ENCODE data around the gene SLC37A1. TPM values are rescaled to one million over a fixed set of nuclear protein-coding genes. Genes with fewer than 3 reads are reported as not detected.
A peak's percentile ranks its signal among the peaks of the same experiment; 100 is the strongest.

Gene SLC37A1
- total RNA-seq, 2 donors from 2014 or later = 98.5 to 118 TPM

DNA sequence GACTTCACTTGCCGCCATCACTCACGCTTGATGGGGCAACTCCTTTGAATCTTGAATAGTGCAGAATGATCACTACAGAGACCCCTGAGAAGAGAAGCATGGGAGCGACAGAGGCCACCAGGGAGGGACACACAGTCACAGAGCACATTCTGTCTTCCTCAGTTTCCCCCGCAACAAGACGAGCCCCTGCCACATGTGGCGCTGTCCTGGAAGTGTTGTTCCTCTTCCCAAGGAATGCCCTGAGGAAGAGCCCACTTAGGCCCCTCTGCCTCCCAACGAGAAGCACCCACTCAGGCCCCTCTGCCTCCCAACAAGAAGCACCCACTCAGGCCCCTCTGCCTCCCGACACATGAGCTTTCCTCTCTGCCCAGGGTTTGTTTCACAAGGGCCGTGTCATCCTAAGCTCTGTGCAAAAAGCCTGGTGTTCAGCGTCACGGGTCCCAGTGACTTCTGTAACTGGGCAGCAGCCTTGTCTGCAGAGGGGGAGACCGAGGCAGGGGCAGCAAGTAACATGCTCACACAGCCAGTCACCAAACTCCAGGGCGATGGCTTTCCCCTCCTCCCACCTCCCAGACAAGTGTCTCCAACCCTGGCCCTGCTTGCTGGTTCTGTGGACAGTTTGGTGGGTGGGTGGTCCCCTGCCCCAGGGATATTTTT, 19.8 kb downstream of the SLC37A1 start:
- Histone ChIP-seq H3K27me3 (no peaks in the 10 kb centered on the region), H3K27ac (no peak overlapping the region), H3K4me3 (no peak overlapping the region), H3K36me3 (peaks cover 4% of the 10 kb centered on the region), H3K4me1 (peaks cover 9% of the 10 kb centered on the region), H3K9ac (ENCODE audit: low read depth in 2 of 2, low read length in 2 of 2) (no peak overlapping the region), H3K9me3 (no peaks in the 10 kb centered on the region)
- intact Hi-C loops (cut with DNase I) = loop anchor here (5.0 kb wide), 1 partner anchor 66 kb away; no protein-coding TSS in a partner anchor
- TF ChIP-seq, protein P1, sequence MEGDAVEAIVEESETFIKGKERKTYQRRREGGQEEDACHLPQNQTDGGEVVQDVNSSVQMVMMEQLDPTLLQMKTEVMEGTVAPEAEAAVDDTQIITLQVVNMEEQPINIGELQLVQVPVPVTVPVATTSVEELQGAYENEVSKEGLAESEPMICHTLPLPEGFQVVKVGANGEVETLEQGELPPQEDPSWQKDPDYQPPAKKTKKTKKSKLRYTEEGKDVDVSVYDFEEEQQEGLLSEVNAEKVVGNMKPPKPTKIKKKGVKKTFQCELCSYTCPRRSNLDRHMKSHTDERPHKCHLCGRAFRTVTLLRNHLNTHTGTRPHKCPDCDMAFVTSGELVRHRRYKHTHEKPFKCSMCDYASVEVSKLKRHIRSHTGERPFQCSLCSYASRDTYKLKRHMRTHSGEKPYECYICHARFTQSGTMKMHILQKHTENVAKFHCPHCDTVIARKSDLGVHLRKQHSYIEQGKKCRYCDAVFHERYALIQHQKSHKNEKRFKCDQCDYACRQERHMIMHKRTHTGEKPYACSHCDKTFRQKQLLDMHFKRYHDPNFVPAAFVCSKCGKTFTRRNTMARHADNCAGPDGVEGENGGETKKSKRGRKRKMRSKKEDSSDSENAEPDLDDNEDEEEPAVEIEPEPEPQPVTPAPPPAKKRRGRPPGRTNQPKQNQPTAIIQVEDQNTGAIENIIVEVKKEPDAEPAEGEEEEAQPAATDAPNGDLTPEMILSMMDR (IDR thresholded peaks at IDR 0.05) = no peak
- no peak for DNase-seq

DNA sequence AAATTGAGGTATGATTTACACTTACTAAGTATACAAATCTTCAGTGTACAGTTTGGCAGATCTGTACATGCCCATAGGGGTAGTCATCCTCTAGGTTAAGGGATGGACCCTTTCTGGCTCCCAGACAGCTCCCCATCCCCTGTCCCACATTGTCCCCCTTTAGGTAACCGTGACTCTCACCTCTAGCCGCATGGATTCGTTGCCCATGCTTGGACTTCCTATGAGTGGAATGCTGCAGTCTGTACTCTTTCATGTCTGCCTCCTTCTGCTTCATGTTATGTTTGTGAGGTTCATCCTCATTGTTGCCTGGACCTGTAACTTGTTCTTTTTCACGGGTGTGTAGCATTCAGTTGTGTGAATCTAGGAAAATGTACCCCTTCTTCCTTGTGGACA, 20.3 kb downstream of the SLC37A1 start:
- TF ChIP-seq, protein P1 (IDR thresholded peaks at IDR 0.05) = no peak
- Histone ChIP-seq H3K36me3 (peaks cover 4% of the 10 kb centered on the region), H3K27ac (no peak overlapping the region), H3K9me3 (no peaks in the 10 kb centered on the region), H3K4me1 (peaks cover 9% of the 10 kb centered on the region), H3K27me3 (no peaks in the 10 kb centered on the region), H3K4me3 (no peak overlapping the region), H3K9ac (ENCODE audit: low read depth in 2 of 2, low read length in 2 of 2) (no peak overlapping the region)
- intact Hi-C loops (cut with DNase I) = loop anchor here (5.0 kb wide), 1 partner anchor 67 kb away; no protein-coding TSS in a partner anchor
- no peak for DNase-seq

DNA sequence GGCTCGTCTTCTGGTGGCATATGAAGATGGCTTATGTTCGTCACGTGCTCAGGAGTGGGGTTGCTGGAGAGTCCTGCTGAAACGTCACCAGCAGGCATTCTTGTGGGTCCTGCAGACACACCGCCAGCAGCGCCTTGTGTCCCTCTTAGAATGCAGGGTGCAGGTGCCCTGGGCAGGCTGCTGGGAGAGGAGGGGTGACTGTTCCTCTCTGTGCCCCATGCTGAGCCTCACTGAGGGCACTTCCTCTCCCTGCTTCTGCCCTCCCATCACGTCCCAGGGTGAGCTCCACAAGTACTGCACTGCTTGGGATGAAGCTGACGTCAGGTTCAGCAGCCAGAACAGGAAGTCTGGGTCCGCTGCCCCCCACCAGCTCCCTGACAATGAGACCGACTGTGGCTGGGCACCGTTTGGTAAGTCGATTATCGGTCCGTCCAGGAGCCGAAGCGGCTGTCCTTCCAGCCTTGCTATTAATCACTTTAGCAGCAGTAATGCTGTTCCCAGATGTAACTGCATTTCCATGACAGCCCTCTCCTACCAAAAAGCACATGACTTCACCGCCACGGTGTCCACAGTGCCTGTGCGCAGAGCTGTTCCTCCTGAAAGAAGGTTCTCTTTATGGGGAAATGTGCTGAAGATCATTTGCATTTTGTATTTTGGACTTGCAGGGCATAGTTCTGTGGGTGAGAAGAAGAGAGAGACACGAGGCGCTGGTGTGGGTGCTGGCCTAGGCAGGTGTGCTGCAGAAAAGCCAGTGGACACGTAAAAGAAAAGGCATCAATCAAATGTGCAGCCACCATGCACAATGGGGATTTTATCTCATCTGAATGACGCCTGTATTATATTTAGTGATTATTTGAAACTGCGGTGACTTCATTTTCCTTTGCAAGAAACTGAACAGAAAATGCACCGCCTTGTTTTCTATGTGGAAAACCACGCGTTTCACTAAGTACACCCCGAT, 21.0 kb downstream of the SLC37A1 start:
- Histone ChIP-seq H3K36me3 (peaks cover 4% of the 10 kb centered on the region), H3K27ac (peak overlapping the region; percentile 35), H3K9me3 (no peaks in the 10 kb centered on the region), H3K4me3 (no peak overlapping the region), H3K4me1 (peaks cover 9% of the 10 kb centered on the region), H3K9ac (ENCODE audit: low read depth in 2 of 2, low read length in 2 of 2) (peak overlapping the region in 1 of 2 donors; percentile 38), H3K27me3 (no peaks in the 10 kb centered on the region)
- intact Hi-C loops (cut with DNase I) = loop anchor here (5.0 kb wide), 1 partner anchor 67 kb away; no protein-coding TSS in a partner anchor
- DNase-seq = no peak
- TF ChIP-seq, protein P1 (IDR thresholded peaks at IDR 0.05) = no peak

DNA sequence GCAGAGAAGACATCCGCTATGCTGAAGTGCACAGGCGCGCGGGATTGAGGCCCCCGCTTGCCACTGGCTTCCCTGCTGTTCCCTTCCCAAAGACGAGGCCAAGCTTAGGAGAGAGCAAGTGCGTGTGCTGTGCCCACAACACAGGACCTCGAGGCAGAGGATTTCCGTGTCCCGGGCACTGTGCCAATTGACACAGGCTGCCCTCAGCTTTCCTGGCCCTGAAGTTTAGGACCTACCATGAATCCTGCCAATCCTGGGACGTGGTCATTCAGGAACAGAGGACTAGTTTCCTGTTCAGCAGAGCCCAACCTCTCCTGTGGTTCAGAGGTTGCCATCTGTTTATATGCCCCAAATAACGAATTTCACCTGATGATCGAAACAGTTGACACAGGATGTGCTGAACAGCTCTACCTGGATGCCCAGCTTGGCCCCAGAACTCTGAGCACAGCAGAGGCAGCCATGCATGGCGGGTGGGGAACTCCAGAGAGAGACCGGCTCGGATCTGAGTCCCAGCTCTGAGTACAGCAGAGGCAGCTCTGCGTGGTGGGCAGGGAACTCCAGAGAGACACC, 22.0 kb downstream of the SLC37A1 start:
- Histone ChIP-seq H3K4me3 (no peak overlapping the region), H3K27me3 (no peaks in the 10 kb centered on the region), H3K9ac (ENCODE audit: low read depth in 2 of 2, low read length in 2 of 2) (peak overlapping the region in 1 of 2 donors; percentile 4), H3K9me3 (no peaks in the 10 kb centered on the region), H3K27ac (peak overlapping the region; percentile 35), H3K36me3 (peaks cover 6% of the 10 kb centered on the region), H3K4me1 (peaks cover 9% of the 10 kb centered on the region)
- intact Hi-C loops (cut with DNase I) = no loop called here
- TF ChIP-seq, protein P1 (IDR thresholded peaks at IDR 0.05) = no peak
- DNase-seq = peak; percentile 55

DNA sequence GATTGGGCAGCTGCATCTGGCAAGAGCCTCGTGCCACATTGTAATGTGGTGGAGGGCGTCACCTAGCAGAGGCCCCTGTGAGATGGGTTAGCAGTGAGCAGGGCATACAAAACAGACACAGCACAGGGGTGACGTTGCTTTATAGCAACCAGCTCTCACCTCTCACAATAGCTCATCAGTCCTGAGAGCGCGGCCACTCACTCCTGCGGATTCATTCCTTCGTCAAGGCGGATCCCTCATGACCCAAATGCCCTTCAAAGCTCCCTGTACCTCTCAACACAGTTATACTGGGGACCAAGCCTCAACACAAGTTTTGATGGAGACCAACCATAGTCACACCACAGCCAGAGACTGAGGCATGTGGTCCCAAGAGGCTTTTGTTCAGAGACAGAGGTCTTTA, 22.9 kb downstream of the SLC37A1 start:
- Histone ChIP-seq H3K9ac (ENCODE audit: low read depth in 2 of 2, low read length in 2 of 2) (no peak overlapping the region), H3K4me1 (peaks cover 9% of the 10 kb centered on the region), H3K36me3 (peaks cover 6% of the 10 kb centered on the region), H3K27ac (no peak overlapping the region), H3K4me3 (no peak overlapping the region), H3K9me3 (no peaks in the 10 kb centered on the region), H3K27me3 (no peaks in the 10 kb centered on the region)
- TF ChIP-seq, protein P1 (IDR thresholded peaks at IDR 0.05) = no peak
- intact Hi-C loops (cut with DNase I) = no loop called here
- DNase-seq = no peak

Data from colonic mucosa (tissue), 4 donors.